ENCODE measurements around the gene APOL1. TPM values are rescaled to one million over a fixed set of nuclear protein-coding genes. Genes with fewer than 3 reads are reported as not detected.

Gene APOL1
- total RNA-seq, 1 donor from 2014 or later = not detected

GRCh38 chr22:36299911-36300310 lies 47.0 kb downstream of the APOL1 start:
- no peak for DNase-seq (ENCODE audit: low spot score)
- no peak overlapping the region for H2AFZ ChIP-seq (replicated peaks)
- no peak overlapping the region for H3K4me3 ChIP-seq
- H3K9me3 ChIP-seq (ENCODE audit: low read depth) = no peaks in the 10 kb centered on the region
- no peak overlapping the region for H3K4me3 Mint-ChIP-seq
- no peaks in the 10 kb centered on the region for H3K9me3 Mint-ChIP-seq
- H3K79me2 ChIP-seq (ENCODE audit: low read depth) = no peaks in the 10 kb centered on the region
- no peak for TF ChIP-seq EZH2phosphoT487 (IDR thresholded peaks at IDR 0.05)
- TF ChIP-seq CTCF (IDR thresholded peaks at IDR 0.05) = no peak
- no peak for TF ChIP-seq EZH2 (IDR thresholded peaks at IDR 0.05)
- H4K20me1 ChIP-seq (ENCODE audit: low read depth) = no peaks in the 10 kb centered on the region
- no peak overlapping the region for H3K4me2 ChIP-seq
- H3K27ac Mint-ChIP-seq = no peak overlapping the region
- H3K9ac ChIP-seq = no peak overlapping the region
- peaks cover 10% of the 10 kb centered on the region for H3F3A ChIP-seq (ENCODE audit: low read depth)
- H3K27me3 ChIP-seq = no peaks in the 10 kb centered on the region
- no peaks in the 10 kb centered on the region for H3K4me1 Mint-ChIP-seq
- no peaks in the 10 kb centered on the region for H3K4me1 ChIP-seq
- peaks cover 4% of the 10 kb centered on the region for H3K27me3 Mint-ChIP-seq (ENCODE audit: insufficient read depth, low read depth)
- H3K36me3 Mint-ChIP-seq = peaks cover 27% of the 10 kb centered on the region
- H3K36me3 ChIP-seq = no peaks in the 10 kb centered on the region
- no peak overlapping the region for H3K27ac ChIP-seq

- H3K36me3 Mint-ChIP-seq = peaks cover 26% of the 10 kb centered on the region
- H3K27ac Mint-ChIP-seq = peak overlapping the region; percentile 86
- Histone ChIP-seq H3K4me3 (no peak overlapping the region), H3K36me3 (no peaks in the 10 kb centered on the region), H3K27me3 (no peaks in the 10 kb centered on the region), H3K79me2 (ENCODE audit: low read depth) (no peaks in the 10 kb centered on the region), H4K20me1 (ENCODE audit: low read depth) (no peaks in the 10 kb centered on the region), H3K9ac (no peak overlapping the region), H3K4me1 (no peaks in the 10 kb centered on the region), H2AFZ (replicated peaks) (no peak overlapping the region), H3F3A (ENCODE audit: low read depth) (peaks cover 10% of the 10 kb centered on the region), H3K4me2 (no peak overlapping the region), H3K9me3 (ENCODE audit: low read depth) (no peaks in the 10 kb centered on the region), H3K27ac (no peak overlapping the region)
- TF ChIP-seq CTCF (IDR thresholded peaks at IDR 0.05) (no peak), EZH2 (IDR thresholded peaks at IDR 0.05) (no peak), EZH2phosphoT487 (IDR thresholded peaks at IDR 0.05) (no peak)
- no peaks in the 10 kb centered on the region for H3K9me3 Mint-ChIP-seq
- H3K4me3 Mint-ChIP-seq = no peak overlapping the region
- H3K27me3 Mint-ChIP-seq (ENCODE audit: insufficient read depth, low read depth) = peaks cover 2% of the 10 kb centered on the region
- no peaks in the 10 kb centered on the region for H3K4me1 Mint-ChIP-seq
- no peak for DNase-seq (ENCODE audit: low spot score)
Observed at GRCh38 chr22:36300396-36301212, 47.7 kb downstream of the APOL1 start.

GRCh38 chr22:36301384-36301828 lies 48.5 kb downstream of the APOL1 start:
- Histone ChIP-seq H3K4me1 (no peaks in the 10 kb centered on the region), H3K4me2 (no peak overlapping the region)
- peaks cover 2% of the 10 kb centered on the region for H3K27me3 Mint-ChIP-seq (ENCODE audit: insufficient read depth, low read depth)

More at GRCh38 chr22:36301384-36301828, 48.5 kb downstream of the APOL1 start:
- H3K9ac ChIP-seq = no peak overlapping the region
- Mint-ChIP-seq H3K27ac (no peak overlapping the region), H3K4me1 (no peaks in the 10 kb centered on the region), H3K9me3 (no peaks in the 10 kb centered on the region), H3K4me3 (no peak overlapping the region), H3K36me3 (peaks cover 25% of the 10 kb centered on the region)
- no peak overlapping the region for H3K4me3 ChIP-seq
- H3K79me2 ChIP-seq (ENCODE audit: low read depth) = no peaks in the 10 kb centered on the region
- no peaks in the 10 kb centered on the region for H3K36me3 ChIP-seq
- no peak for TF ChIP-seq EZH2 (IDR thresholded peaks at IDR 0.05)
- peak; percentile 94 for TF ChIP-seq CTCF (IDR thresholded peaks at IDR 0.05)
- H4K20me1 ChIP-seq (ENCODE audit: low read depth) = no peaks in the 10 kb centered on the region
- H3F3A ChIP-seq (ENCODE audit: low read depth) = peaks cover 10% of the 10 kb centered on the region
- no peaks in the 10 kb centered on the region for H3K27me3 ChIP-seq
- no peaks in the 10 kb centered on the region for H3K9me3 ChIP-seq (ENCODE audit: low read depth)
- H3K27ac ChIP-seq = no peak overlapping the region
- peak; percentile 81 for DNase-seq (ENCODE audit: low spot score)
- no peak overlapping the region for H2AFZ ChIP-seq (replicated peaks)

Measured in neural progenitor cell (in vitro differentiated cells).